Skeletal muscle satellite cell (primary cell): ENCODE results near the gene ITGA8. TPM values are rescaled to one million over a fixed set of nuclear protein-coding genes. Genes with fewer than 3 reads are reported as not detected.
"Not testable (repeated sequence)": the region's sequence is repeated elsewhere in the genome, so short reads cannot be mapped to it uniquely, and the experiment has no call there.

ENCODE experiments used
- H3K27me3 ChIP-seq: 2 replicates; pipeline ENCODE4 v1.7.0; 2013; ENCODE audit warnings: low read length; ENCODE audit not compliant: control insufficient read depth, insufficient read depth
- H3K36me3 ChIP-seq: 2 replicates; pipeline ENCODE4 v1.7.0; 2013; ENCODE audit warnings: mild to moderate bottlenecking, control low read depth, low read length; ENCODE audit not compliant: insufficient read depth
- H3K4me1 ChIP-seq: 2 replicates; pipeline ENCODE4 v1.7.0; 2013; ENCODE audit warnings: low read length; ENCODE audit not compliant: control insufficient read depth, insufficient read depth
- H3K4me2 ChIP-seq: 2 replicates; pipeline ENCODE4 v1.7.0; 2013; ENCODE audit warnings: mild to moderate bottlenecking, low read length
- H3K4me3 ChIP-seq: 2 replicates; pipeline ENCODE4 v1.7.0; 2013; ENCODE audit warnings: low read length
- H3K9ac ChIP-seq: 2 replicates; pipeline ENCODE4 v1.7.0; 2013; ENCODE audit warnings: mild to moderate bottlenecking, low read depth, low read length, moderate library complexity
- H3K9me3 ChIP-seq: replicated peaks from 2 replicates; pipeline ENCODE4 v1.7.0; 2013; ENCODE audit warnings: mild to moderate bottlenecking, control low read depth, low read length
- total RNA-seq: library from RNA; depleted of rRNA; stranded (reverse); fragments of >200 nt; gene quantifications from 2 replicates; pipeline ENCODE4 v1.2.3, GENCODE V29; 2012; rRNA removed

The ITGA8 gene
- total RNA-seq: under 0.01 TPM in 1 of 2 replicates, not detected in the other

- Histone ChIP-seq H3K4me1 (no peaks in the 10 kb centered on the region), H3K4me2 (peak within 1 kb of the TSS; percentile 64), H3K4me3 (no peak within 1 kb of the TSS), H3K9ac (no peak within 1 kb of the TSS), H3K27me3 (peaks cover 74% of the 10 kb centered on the region), H3K36me3 (no peaks in the 10 kb centered on the region), H3K9me3 (no peaks in the 10 kb centered on the region)
Observed at GRCh38 chr10:15719899-15720634, at the start of gene ITGA8. Gene ITGA8, minus strand, starts transcription at chr10:15719922. Its CDS starts 151 bp downstream, at chr10:15719771.

GRCh38 chr10:15764892-15765454 is 45.3 kb upstream of the ITGA8 start:
- no peak overlapping the region for H3K4me3 ChIP-seq
- no peak overlapping the region for H3K9ac ChIP-seq
- no peaks in the 10 kb centered on the region for H3K9me3 ChIP-seq
- no peak overlapping the region for H3K4me2 ChIP-seq
- no peaks in the 10 kb centered on the region for H3K36me3 ChIP-seq
- no peaks in the 10 kb centered on the region for H3K4me1 ChIP-seq
- H3K27me3 ChIP-seq: peaks cover 4% of the 10 kb centered on the region

- H3K4me1 ChIP-seq: no peaks in the 10 kb centered on the region
- no peaks in the 10 kb centered on the region for H3K9me3 ChIP-seq
- H3K4me3 ChIP-seq: no peak overlapping the region
- peaks cover 6% of the 10 kb centered on the region for H3K27me3 ChIP-seq
- no peak overlapping the region for H3K4me2 ChIP-seq
- H3K9ac ChIP-seq: no peak overlapping the region
- H3K36me3 ChIP-seq: no peaks in the 10 kb centered on the region
Observed at GRCh38 chr10:15763006-15763405, 43.3 kb upstream of the ITGA8 start.

- not testable (repeated sequence) for H3K9ac ChIP-seq, H3K36me3 ChIP-seq, H3K27me3 ChIP-seq, H3K4me2 ChIP-seq, H3K9me3 ChIP-seq, H3K4me1 ChIP-seq, H3K4me3 ChIP-seq
Observed at GRCh38 chr10:15762239-15762638, 42.5 kb upstream of the ITGA8 start.

GRCh38 chr10:15761224-15761623 is 41.5 kb upstream of the ITGA8 start:
- H3K36me3 ChIP-seq, H3K9ac ChIP-seq, H3K9me3 ChIP-seq, H3K4me3 ChIP-seq, H3K4me1 ChIP-seq, H3K4me2 ChIP-seq: not testable (repeated sequence)
- H3K27me3 ChIP-seq: peaks cover 15% of the 10 kb centered on the region

GRCh38 chr10:15760681-15761080 is 41.0 kb upstream of the ITGA8 start:
- H3K4me1 ChIP-seq: no peaks in the 10 kb centered on the region
- no peak overlapping the region for H3K4me3 ChIP-seq
- peaks cover 17% of the 10 kb centered on the region for H3K27me3 ChIP-seq
- no peak overlapping the region for H3K9ac ChIP-seq
- H3K36me3 ChIP-seq: no peaks in the 10 kb centered on the region
- no peaks in the 10 kb centered on the region for H3K9me3 ChIP-seq
- no peak overlapping the region for H3K4me2 ChIP-seq

GRCh38 chr10:15759265-15759664 is 39.5 kb upstream of the ITGA8 start:
- Histone ChIP-seq H3K36me3 (no peaks in the 10 kb centered on the region), H3K4me1 (no peaks in the 10 kb centered on the region)

GRCh38 chr10:15758618-15759017 is 38.9 kb upstream of the ITGA8 start:
- no peak overlapping the region for H3K4me3 ChIP-seq
- H3K9ac ChIP-seq: no peak overlapping the region
- H3K27me3 ChIP-seq: peaks cover 26% of the 10 kb centered on the region
- no peaks in the 10 kb centered on the region for H3K36me3 ChIP-seq
- H3K9me3 ChIP-seq: no peaks in the 10 kb centered on the region
- no peaks in the 10 kb centered on the region for H3K4me1 ChIP-seq
- H3K4me2 ChIP-seq: no peak overlapping the region

More at GRCh38 chr10:15759265-15759664, 39.5 kb upstream of the ITGA8 start:
- Histone ChIP-seq H3K9me3 (no peaks in the 10 kb centered on the region), H3K4me2 (no peak overlapping the region), H3K9ac (no peak overlapping the region), H3K27me3 (peaks cover 26% of the 10 kb centered on the region), H3K4me3 (no peak overlapping the region)

GRCh38 chr10:15754937-15755336 is 35.2 kb upstream of the ITGA8 start:
- H3K27me3 ChIP-seq: peaks cover 31% of the 10 kb centered on the region
- no peak overlapping the region for H3K4me2 ChIP-seq
- no peak overlapping the region for H3K4me3 ChIP-seq
- no peak overlapping the region for H3K9ac ChIP-seq
- H3K4me1 ChIP-seq: no peaks in the 10 kb centered on the region
- H3K36me3 ChIP-seq: no peaks in the 10 kb centered on the region
- no peaks in the 10 kb centered on the region for H3K9me3 ChIP-seq

- H3K36me3 ChIP-seq: no peaks in the 10 kb centered on the region
- H3K4me2 ChIP-seq: no peak overlapping the region
- H3K4me1 ChIP-seq: peaks cover 1% of the 10 kb centered on the region
- no peak overlapping the region for H3K9ac ChIP-seq
- peaks cover 33% of the 10 kb centered on the region for H3K27me3 ChIP-seq
- H3K4me3 ChIP-seq: no peak overlapping the region
- no peaks in the 10 kb centered on the region for H3K9me3 ChIP-seq
Observed at GRCh38 chr10:15751046-15751445, 31.3 kb upstream of the ITGA8 start.

- Histone ChIP-seq H3K9me3 (no peaks in the 10 kb centered on the region), H3K36me3 (no peaks in the 10 kb centered on the region), H3K4me2 (no peak overlapping the region), H3K9ac (no peak overlapping the region), H3K4me3 (no peak overlapping the region), H3K27me3 (peaks cover 22% of the 10 kb centered on the region), H3K4me1 (peaks cover 9% of the 10 kb centered on the region)
Observed at GRCh38 chr10:15748126-15748525, 28.4 kb upstream of the ITGA8 start.

GRCh38 chr10:15747632-15748031 is 27.9 kb upstream of the ITGA8 start:
- no peak overlapping the region for H3K4me3 ChIP-seq
- peaks cover 12% of the 10 kb centered on the region for H3K4me1 ChIP-seq
- no peak overlapping the region for H3K4me2 ChIP-seq
- no peaks in the 10 kb centered on the region for H3K9me3 ChIP-seq
- H3K36me3 ChIP-seq: no peaks in the 10 kb centered on the region
- peaks cover 19% of the 10 kb centered on the region for H3K27me3 ChIP-seq
- no peak overlapping the region for H3K9ac ChIP-seq
